Measurements from ENCODE around the gene CD151. TPM values are rescaled to one million over a fixed set of nuclear protein-coding genes. Genes with fewer than 3 reads are reported as not detected.
A peak's percentile ranks its signal among the peaks of the same experiment; 100 is the strongest.

CD151 gene
- polyA plus RNA-seq, 3 donors = 495 to 757 (median 531) TPM

- no peak overlapping the region for H3K27ac ChIP-seq (ENCODE audit: low read depth, low read length)
Measured at GRCh38 chr11:836274-836673, 3.5 kb downstream of the CD151 start.

GRCh38 chr11:836700-837099 lies 3.9 kb downstream of the CD151 start:
- H3K27ac ChIP-seq (ENCODE audit: low read depth, low read length) = no peak overlapping the region
- WGBS, 3 donors = 80 to 90% (median 87%) methylated on average over 9 of the region's 9 CpGs

More at GRCh38 chr11:836274-836673, 3.5 kb downstream of the CD151 start:
- 85 to 92% (median 90%) methylated on average over 14 of the region's 14 CpGs for WGBS, 3 donors

DNA sequence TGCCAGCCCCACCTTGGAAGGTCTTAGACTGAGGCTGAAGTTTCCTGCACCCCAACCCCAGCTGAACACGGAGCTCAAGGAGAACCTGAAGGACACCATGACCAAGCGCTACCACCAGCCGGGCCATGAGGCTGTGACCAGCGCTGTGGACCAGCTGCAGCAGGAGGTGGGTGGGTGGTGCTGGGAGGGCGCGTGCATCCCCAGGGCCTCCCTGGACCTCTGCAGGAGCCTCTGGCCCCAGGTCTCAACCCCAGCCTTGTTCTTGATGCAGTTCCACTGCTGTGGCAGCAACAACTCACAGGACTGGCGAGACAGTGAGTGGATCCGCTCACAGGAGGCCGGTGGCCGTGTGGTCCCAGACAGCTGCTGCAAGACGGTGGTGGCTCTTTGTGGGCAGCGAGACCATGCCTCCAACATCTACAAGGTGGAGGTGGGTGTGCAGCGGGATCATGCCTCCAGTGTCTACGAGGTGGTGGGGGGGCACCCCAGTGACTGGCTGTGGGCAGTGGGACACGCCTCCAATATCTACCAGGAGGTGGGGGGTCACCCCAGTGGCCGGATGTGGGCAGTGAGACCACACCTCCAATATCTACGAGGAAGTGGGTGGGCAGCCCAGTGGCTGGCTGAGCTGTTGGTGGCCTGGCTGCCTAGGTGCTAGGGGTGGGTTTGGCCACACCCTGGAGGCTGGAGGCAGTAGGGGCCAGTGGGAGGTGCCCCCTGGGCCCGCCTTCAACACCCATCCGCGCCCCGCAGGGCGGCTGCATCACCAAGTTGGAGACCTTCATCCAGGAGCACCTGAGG lies 4.6 kb downstream of the CD151 start:
- H3K27ac ChIP-seq (ENCODE audit: low read depth, low read length) = no peak overlapping the region
- 81 to 84% (median 83%) methylated on average over 21 to 22 of the region's 22 CpGs for WGBS, 3 donors

DNA sequence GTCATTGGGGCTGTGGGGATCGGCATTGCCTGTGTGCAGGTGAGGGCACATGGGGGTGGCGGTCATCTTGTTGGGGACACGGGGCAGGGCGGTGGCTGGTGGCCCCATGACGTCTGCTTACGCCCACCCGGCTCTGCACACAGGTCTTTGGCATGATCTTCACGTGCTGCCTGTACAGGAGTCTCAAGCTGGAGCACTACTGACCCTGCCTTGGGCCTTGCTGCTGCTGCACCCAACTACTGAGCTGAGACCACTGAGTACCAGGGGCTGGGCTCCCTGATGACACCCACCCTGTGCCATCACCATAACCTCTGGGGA lies 5.2 kb downstream of the CD151 start:
- no peak overlapping the region for H3K27ac ChIP-seq (ENCODE audit: low read depth, low read length)
- WGBS, 3 donors = 66 to 74% (median 73%) methylated on average over 8 of the region's 8 CpGs

DNA sequence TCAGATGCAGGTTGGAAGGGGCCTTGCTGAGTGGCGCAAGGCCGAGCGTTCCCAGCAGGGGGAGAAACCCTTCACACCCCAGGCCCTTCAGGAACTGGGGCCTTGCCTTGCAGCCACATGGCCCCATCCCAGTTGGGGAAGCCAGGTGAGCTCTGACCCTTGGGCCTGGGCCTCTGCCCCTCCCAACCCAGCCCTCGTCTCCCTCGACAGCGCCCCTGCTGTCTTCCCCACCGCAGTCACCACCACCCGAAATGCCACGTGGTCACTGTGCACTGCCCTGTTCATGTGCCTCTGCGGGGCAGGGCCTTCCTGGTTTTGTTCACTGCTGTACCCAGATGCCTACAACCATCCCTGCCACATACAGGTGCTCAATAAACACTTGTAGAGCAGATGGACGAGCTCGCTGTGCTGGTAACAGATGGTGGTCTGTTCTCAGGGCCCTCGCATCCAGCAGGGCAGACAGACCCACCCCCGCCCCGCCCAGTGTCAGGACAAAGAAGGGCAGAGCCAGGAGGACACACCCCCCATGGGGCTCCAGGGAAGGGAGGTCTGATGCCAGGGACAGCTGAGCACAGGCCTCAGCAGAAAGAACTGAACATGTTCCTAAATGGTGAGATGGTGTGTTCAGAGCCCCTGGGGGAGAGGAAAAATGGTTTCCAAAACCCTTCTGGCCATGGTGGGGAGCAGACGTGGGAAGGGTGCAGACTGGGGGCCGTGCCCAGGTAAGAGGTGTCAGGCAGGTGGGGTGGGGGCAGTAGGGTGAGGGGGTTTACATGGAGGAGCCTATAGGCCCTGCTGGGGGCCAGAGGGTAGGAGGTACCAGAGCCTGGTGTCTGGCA lies 5.9 kb downstream of the CD151 start:
- 29 to 60% (median 55%) methylated on average over 17 of the region's 17 CpGs for WGBS, 3 donors
- H3K27ac ChIP-seq (ENCODE audit: low read depth, low read length) = no peak overlapping the region

DNA sequence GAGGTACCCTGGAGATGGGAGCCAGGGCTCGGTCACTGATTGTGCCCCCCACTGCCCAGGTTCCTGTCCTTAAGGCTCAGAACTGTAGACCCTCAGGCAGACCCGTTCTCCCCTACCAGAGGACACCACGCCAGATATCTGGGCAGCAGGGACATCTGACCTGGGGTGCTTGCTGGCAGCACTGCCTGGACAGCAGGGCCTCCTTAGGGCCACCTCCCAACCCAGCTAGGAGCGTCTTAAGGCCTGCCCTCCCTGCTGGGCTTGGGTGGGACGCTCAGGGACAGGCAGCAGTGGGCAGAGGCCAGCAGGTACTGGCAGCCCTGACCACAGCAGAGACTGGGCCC lies 6.5 kb downstream of the CD151 start:
- H3K27ac ChIP-seq (ENCODE audit: low read depth, low read length) = no peak overlapping the region
- 90 to 96% (median 94%) methylated on average over 5 of the region's 5 CpGs for WGBS, 3 donors

GRCh38 chr11:839875-840617 lies 7.3 kb downstream of the CD151 start:
- 56 to 83% (median 81%) methylated on average over 22 to 25 of the region's 25 CpGs for WGBS, 3 donors
- no peak overlapping the region for H3K27ac ChIP-seq (ENCODE audit: low read depth, low read length)

DNA sequence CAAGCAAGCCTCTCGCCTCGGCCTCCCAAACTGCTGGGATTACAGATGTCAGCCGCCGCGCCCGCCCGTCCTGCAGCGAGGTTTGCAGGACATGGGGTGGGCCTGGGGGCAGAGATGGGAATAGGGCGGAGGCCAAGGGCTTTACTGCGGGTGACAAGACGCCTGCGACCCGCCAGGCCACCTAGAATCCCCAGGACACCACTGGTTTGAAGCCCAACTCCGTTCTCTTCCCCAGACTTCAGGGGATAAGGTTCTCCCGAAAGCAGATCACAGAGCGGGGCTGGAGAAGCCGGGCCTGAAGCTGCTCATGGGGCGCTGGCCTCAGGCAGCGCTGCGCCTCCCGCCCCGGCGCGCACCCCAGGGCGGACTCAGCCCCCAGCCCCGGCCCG lies 9.2 kb downstream of the CD151 start:
- no peak overlapping the region for H3K27ac ChIP-seq (ENCODE audit: low read depth, low read length)
- 0% methylated on average over 18 to 27 of the region's 27 CpGs for WGBS, 3 donors

GRCh38 chr11:842370-843002 lies 9.7 kb downstream of the CD151 start, which contains the start of the genes POLR2L and TSPAN4:
Gene POLR2L (minus strand): TSS chr11:842529. CDS start chr11:842508, 21 bp downstream.
Gene TSPAN4 (plus strand): TSS chr11:842852. CDS start chr11:850305, 7,453 bp downstream.
- peak within 1 kb of the TSS; percentile 87 for H3K27ac ChIP-seq (ENCODE audit: low read depth, low read length)
- 0 to 1% (median 0%) methylated on average over 77 to 87 of the region's 87 CpGs for WGBS, 3 donors

DNA sequence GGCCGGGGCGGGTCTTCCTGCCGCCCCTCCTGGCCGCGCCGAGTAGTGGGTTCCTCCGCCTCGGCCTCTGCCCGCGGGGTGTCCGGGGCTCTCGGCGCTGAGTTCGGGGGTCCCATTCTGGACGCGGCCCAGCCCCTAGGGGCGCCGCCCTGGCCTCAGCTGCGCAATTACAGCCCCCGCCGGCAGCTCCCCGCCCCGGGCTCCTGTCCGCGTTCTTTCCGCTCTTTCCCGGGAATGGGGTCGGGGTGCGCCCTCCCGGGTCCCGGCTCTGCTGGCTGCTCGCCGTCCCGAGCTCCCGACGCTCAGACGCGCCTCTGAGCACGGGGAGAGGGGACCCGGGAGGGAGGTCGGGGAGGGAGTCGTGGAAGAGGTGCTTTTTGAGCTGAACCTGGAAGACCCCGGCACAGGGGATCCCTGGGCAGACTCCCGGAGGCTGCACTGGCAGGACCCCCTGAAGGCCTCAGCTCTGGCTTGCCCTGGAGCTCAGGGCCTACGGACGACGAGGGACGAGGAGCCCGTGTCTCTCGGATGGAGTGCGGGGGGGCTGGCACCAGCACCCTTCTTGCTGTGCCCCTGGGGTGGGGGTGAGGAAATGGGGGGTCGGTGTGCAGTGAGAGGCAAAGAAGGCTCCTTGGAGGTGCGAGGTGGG lies 10.5 kb downstream of the CD151 start:
- peak overlapping the region; percentile 78 for H3K27ac ChIP-seq (ENCODE audit: low read depth, low read length)
- 0 to 1% (median 1%) methylated on average over 35 to 53 of the region's 53 CpGs for WGBS, 3 donors

- H3K27ac ChIP-seq (ENCODE audit: low read depth, low read length) = peak overlapping the region; percentile 78
- WGBS, 3 donors = 3 to 7% (median 5%) methylated on average over 22 to 25 of the region's 25 CpGs
Measured at GRCh38 chr11:843818-844692, 11.3 kb downstream of the CD151 start.

DNA sequence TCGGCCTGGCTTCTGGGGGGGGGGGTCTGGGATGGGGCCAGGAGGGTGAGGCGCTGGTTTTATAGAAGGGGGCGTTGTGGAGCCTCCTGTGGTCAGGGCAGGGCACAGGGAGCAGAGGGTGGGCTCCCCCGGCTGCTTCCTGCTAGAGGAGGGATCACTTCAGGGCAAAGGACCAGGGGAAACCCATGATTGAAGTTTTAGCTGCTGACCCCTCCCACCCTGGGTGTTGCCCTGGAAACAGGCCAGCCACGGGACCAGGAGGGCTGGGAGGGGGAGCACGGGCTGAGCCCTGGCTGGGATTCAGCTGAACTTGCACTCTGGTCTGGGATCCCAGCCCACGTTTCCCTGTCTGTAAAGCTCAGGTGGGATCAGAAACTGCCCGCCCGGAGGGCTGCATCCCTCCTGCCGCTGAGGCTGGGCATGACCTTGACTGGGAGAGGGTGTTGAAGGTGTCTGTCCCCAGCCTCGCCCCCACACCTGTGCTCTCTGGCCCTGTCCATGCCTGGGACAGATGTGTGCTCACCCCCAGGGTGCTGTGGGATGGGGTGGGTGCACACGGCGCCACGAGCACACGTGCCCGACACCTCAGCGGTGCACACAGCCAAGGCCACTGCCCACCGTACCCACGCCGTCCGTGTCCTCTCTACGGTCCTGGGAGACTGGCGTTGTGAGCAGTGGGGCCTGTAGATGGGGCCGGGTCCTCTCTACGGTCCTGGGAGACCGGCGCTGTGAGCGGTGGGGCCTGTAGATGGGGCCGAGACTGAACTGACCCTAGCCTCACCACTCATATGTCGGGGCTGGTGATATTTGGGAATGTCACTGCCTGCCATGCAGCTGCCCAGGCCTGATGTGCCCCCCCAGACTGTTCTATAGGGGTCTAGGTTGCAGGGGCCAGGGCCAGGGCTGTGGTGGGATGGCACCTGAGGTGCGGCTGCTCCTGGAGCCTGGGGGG lies 12.2 kb downstream of the CD151 start:
- WGBS, 3 donors = 21 to 44% (median 25%) methylated on average over 26 to 31 of the region's 31 CpGs
- peak overlapping the region; percentile 68 for H3K27ac ChIP-seq (ENCODE audit: low read depth, low read length)

DNA sequence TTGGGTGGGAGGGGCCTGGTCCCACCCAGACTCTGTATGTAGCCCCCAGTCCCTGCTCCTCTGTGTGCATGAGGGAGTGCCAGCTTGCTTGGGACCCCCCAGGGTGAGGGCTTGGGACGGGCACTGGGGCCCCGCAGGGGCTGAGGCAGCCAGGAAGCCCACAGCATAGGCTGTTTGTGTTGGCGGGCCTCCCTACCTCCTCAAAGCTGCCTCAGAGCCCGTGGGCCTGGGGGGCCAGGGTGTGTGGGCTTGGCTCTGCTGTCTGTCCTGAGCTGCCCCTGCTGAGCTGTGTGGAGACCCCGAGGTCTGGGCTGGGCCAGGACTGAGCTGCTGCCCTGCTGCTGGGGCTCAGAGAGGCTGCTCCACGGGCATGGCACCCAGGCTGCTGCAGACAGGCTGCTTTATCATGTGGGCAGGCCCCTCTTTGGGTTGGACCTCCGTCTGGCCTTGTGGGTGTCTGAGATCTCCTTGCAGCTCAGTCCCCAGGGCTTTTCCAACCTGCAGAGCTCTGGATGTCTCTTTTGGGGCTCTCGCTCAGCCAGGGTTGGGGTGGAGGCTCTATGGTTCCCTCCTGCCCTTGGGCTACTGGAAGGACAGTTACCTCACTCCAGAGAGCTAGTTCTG lies 13.2 kb downstream of the CD151 start:
- H3K27ac ChIP-seq (ENCODE audit: low read depth, low read length) = no peak overlapping the region
- 44 to 67% (median 49%) methylated on average over 8 of the region's 8 CpGs for WGBS, 3 donors

DNA sequence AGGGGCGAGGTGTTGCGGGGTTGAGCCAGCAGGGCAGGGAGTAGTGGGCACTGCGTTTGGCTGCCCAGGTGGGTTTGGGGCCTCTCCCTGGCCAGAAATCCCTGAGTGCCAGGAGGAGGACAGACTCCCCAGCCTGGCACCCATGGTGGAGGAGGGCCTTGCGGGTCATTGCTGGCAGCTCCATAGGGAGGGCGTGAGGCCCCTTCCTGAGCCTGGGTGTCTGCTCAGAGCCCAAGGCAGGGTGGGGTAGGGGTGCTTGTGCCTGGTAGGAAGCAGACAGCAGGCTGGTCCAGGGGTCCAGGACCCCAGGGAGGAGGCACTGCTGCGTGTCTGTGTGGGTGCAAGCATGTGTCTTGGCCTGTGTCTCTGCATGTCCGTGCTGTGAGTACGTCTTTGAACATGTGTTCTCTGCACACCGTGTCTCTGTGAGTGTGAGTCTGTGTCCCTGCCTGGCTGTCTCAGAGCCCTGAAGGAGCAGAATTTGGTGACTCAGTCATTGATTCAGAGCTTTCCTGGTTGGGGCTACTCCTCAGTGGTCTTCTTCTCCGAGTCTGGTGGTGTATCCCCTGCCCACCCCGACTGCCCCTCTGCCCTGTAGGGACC lies 13.8 kb downstream of the CD151 start:
- WGBS, 3 donors = 71 to 83% (median 71%) methylated on average over 11 of the region's 11 CpGs
- H3K27ac ChIP-seq (ENCODE audit: low read depth, low read length) = no peak overlapping the region

- WGBS, 3 donors = 74 to 83% (median 77%) methylated on average over 17 to 18 of the region's 18 CpGs
- H3K27ac ChIP-seq (ENCODE audit: low read depth, low read length) = no peak overlapping the region
Measured at GRCh38 chr11:847876-848275, 15.1 kb downstream of the CD151 start.
